ENCODE results near the gene AMER1.

DNA sequence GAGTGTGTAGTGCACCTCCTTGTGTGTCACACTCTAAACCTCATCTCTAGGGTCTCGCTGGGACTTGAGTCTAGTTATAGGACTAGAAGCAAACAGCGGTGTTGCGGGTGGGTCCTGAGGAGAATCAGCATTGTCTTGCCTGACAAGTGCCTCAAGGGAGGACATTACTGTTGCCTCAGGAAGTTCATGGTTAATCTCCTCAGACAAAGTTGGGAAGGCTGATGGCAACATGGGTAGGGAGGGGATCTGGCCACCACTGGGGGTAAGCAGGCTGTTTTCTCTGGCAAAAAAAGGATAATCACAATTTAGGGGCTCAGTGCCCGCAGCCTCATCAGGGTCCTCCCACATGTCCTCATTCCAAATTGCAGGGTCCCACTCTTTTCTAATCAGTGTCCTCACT lies 12.5 kb upstream of the AMER1 start:
- no peak for TF ChIP-seq ZNF8 (CRISPR knock-in tag; IDR thresholded peaks at IDR 0.05)
- no peak for TF ChIP-seq ISL1 (CRISPR knock-in tag; IDR thresholded peaks at IDR 0.05)
- no peak for TF ChIP-seq BACH2 (CRISPR knock-in tag; IDR thresholded peaks at IDR 0.05; ENCODE audit: borderline replicate concordance)
- no peak for TF ChIP-seq PATZ1 (CRISPR knock-in tag; IDR thresholded peaks at IDR 0.05; ENCODE audit: borderline replicate concordance)
- TF ChIP-seq GLIS3 (CRISPR knock-in tag; IDR thresholded peaks at IDR 0.05) = no peak
- no peak for TF ChIP-seq ZFP30 (CRISPR knock-in tag; IDR thresholded peaks at IDR 0.05)
- no peak for TF ChIP-seq RARB (CRISPR knock-in tag; IDR thresholded peaks at IDR 0.05)
- TF ChIP-seq ARNTL (CRISPR knock-in tag; IDR thresholded peaks at IDR 0.05; ENCODE audit: borderline replicate concordance, low read depth) = no peak
- TF ChIP-seq ZNF70 (CRISPR knock-in tag; IDR thresholded peaks at IDR 0.05) = no peak
